Activated naive CD8-positive, alpha-beta T cell treated with anti-CD3 and anti-CD28 coated beads, Interleukin-2, amount 50 U/mL, for 24 hours (primary cell): Measurements from ENCODE around the gene PSD.

Experiments used
- ATAC-seq: fragments of 150-1000 bp; cut with Tn5 transposase; one replicate; pipeline ENCODE4 v1.10.0; 2021
- DNase-seq: peaks from one replicate; pipeline ENCODE4 v3.0.0; 2021
- H3K27ac Mint-ChIP-seq: one replicate; pipeline ENCODE4 v1.8.0; 2021; ENCODE audit warnings: mild to moderate bottlenecking, mixed read lengths
- H3K27me3 Mint-ChIP-seq: one replicate; pipeline ENCODE4 v1.8.0; 2021; ENCODE audit warnings: mixed read lengths
- H3K36me3 Mint-ChIP-seq: one replicate; pipeline ENCODE4 v1.8.0; 2021; ENCODE audit warnings: low read depth, mixed read lengths
- H3K4me1 Mint-ChIP-seq: one replicate; pipeline ENCODE4 v1.8.0; 2021; ENCODE audit warnings: mixed read lengths
- H3K4me3 Mint-ChIP-seq: one replicate; pipeline ENCODE4 v1.8.0; 2021; ENCODE audit warnings: mild to moderate bottlenecking, moderate library complexity, mixed read lengths
- H3K9me3 Mint-ChIP-seq: one replicate; pipeline ENCODE4 v1.8.0; 2021; ENCODE audit warnings: mixed read lengths

PSD gene

DNA sequence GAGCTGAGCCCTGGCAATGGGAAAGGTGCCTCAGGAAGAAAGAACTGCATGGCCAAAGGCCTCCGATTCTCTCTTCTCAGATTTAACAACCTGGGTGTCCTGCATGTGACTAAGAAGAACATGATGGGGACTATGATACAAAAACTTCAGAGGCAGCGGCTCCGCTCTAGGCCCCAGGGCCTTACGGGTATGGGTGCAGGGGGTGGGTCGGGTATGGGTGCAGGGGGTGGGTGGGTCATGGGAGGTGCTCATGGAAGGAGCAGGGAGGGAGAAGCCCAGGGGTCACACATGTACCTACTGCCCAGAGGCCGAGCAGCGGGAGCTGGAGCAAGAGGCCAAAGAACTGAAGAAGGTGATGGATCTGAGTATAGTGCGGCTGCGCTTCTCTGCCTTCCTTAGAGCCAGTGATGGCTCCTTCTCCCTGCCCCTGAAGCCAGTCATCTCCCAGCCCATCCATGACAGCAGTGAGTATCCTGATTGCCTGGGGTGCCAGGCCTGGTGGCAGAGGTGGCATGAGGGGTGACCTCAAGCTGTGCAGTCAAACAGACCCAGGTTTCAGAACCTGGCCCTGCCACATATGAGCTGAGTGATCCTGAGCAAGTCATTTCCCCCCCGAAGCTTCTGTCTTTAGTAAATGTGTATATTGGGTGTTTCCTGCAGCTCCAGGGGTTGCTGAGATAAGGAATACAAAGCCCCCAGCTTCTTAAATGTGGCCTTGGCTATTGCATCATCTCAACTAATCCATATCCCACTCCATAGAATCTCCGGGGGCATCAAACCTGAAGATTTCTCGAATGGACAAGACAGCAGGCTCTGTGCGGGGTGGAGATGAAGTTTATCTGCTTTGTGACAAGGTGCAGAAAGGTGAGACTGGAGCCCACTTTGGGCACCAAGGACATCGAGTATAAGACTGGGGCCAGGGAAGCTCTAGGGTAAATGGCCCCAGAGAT is 21.1 kb downstream of the PSD start:
- no peak for DNase-seq
- peaks cover 53% of the 10 kb centered on the region for H3K36me3 Mint-ChIP-seq

DNA sequence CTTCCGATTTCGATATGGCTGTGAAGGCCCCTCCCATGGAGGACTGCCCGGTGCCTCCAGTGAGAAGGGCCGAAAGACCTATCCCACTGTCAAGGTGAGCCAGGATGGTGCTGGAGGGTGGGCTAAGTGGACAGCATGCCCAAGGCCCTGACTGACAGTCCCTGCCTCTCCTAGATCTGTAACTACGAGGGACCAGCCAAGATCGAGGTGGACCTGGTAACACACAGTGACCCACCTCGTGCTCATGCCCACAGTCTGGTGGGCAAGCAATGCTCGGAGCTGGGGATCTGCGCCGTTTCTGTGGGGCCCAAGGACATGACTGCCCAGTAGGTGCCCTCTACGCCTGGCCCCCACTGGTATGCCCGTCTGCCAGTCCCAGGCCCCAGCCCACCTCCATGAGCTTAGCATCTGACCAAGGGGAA is 21.8 kb downstream of the PSD start:
- peak overlapping the region; percentile 99 for H3K4me3 Mint-ChIP-seq
- ATAC-seq, result no peak
- no peak for DNase-seq
- H3K27ac Mint-ChIP-seq, result peak overlapping the region; percentile 99
- no peaks in the 10 kb centered on the region for H3K9me3 Mint-ChIP-seq
- no peaks in the 10 kb centered on the region for H3K27me3 Mint-ChIP-seq
- peaks cover 50% of the 10 kb centered on the region for H3K36me3 Mint-ChIP-seq
- peaks cover 50% of the 10 kb centered on the region for H3K4me1 Mint-ChIP-seq

More for the DNA sequence above, 21.1 kb downstream of the PSD start:
- ATAC-seq, result no peak
- Mint-ChIP-seq H3K27ac (peak overlapping the region; percentile 99), H3K4me3 (peak overlapping the region; percentile 99), H3K4me1 (peaks cover 49% of the 10 kb centered on the region), H3K27me3 (no peaks in the 10 kb centered on the region), H3K9me3 (no peaks in the 10 kb centered on the region)

DNA sequence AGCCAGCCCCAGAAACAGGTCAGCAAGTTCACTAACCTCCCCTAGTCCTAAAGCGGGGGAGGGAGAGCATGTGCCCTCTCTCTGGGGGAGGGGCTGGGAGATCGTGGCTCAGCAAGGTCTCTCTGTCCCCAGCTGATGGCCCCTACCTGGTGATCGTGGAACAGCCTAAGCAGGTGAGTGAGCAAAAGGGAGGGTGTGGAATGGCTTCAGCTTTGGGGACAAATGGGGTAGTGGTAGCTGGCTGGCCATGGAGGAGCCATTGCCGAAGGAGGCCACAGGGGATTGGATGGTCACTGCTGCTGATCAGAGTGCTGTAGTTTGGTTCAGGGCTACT is 22.3 kb downstream of the PSD start:
- H3K9me3 Mint-ChIP-seq, result no peaks in the 10 kb centered on the region
- no peaks in the 10 kb centered on the region for H3K27me3 Mint-ChIP-seq
- H3K27ac Mint-ChIP-seq, result peak overlapping the region; percentile 99
- H3K4me1 Mint-ChIP-seq, result peaks cover 48% of the 10 kb centered on the region
- peak overlapping the region; percentile 99 for H3K4me3 Mint-ChIP-seq
- DNase-seq (peak; percentile 35), ATAC-seq (no peak)
- H3K36me3 Mint-ChIP-seq, result peaks cover 48% of the 10 kb centered on the region

DNA sequence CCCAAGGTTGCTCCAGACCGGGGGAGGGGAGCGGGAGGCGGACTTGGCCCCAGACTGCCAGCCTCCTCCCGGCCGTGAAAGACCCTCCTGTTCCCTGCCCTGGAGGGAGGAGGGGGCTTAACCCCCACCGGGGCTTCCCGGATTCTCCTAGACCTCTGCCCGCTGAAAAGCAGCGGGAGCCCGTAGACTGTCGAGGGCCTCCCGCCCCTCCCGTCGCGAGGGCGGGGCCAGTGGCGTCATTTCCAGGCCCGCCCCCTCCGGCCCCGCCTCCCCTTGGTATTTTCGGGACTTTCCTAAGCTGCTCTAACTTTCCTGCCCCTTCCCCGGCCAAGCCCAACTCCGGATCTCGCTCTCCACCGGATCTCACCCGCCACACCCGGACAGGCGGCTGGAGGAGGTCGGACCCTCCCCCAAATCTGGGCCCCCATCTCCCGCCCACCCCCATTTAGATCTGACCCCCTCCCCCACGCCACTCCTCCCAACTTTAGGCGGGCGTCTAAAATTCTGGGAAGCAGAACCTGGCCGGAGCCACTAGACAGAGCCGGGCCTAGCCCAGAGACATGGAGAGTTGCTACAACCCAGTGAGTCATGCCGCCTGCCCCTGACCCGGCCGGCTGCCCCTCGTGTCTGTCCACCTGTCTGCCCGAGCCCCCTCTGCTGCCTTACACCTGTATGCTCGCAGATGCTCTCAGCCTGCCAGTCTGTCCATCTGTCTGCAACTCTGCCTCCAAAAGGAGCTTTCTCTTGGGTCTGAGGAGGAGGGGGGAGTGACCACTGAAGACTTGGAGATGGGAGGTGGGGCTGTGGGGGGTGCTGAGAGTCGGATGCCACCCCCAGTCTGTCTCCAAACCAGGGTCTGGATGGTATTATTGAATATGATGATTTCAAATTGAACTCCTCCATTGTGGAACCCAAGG is 22.9 kb downstream of the PSD start, which contains the start of gene NFKB2:
Gene NFKB2 (plus strand): TSS at position 306 of the 917 bp plus-strand sequence. CDS start 255 bp downstream, at position 561.
- Mint-ChIP-seq H3K27ac (peak within 1 kb of the TSS; percentile 99), H3K9me3 (no peaks in the 10 kb centered on the region), H3K27me3 (no peaks in the 10 kb centered on the region), H3K4me3 (peak within 1 kb of the TSS; percentile 99), H3K4me1 (peaks cover 46% of the 10 kb centered on the region), H3K36me3 (peaks cover 46% of the 10 kb centered on the region)
- ATAC-seq, result peak; percentile 20
- peak; percentile 94 for DNase-seq

DNA sequence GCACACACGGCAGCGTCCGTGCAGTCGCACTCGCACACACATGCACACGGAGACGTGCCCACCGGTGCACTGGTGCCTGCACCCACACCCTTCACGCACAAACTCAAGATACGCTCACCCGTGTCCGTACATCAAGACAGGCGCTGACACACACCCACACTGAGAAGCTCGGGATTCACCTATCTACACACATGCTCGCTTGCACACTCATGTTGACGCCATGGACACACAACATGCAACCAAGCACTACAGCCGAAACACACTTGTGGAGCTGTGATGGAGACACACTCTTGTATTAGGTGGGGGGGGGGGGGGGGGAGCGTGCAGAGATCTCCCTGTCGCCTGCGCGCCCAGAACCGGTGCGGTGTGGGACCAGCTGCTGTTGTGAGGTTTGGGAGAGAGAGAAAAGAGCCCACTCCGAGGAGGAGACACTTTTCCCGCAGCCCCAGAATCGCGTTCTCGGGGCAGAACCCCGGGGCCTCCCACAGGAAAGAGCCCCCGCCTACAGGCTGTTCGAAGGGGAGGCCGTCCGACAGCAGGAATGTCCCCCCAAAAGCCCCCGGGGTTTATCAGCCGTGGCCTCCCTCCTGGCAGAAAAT is 23.7 kb downstream of the PSD start:
- DNase-seq (peak; percentile 77), ATAC-seq (peak; percentile 15)
- Mint-ChIP-seq H3K4me1 (peaks cover 45% of the 10 kb centered on the region), H3K27ac (peak overlapping the region; percentile 99), H3K9me3 (no peaks in the 10 kb centered on the region), H3K36me3 (peaks cover 39% of the 10 kb centered on the region), H3K27me3 (no peaks in the 10 kb centered on the region), H3K4me3 (peak overlapping the region; percentile 99)

DNA sequence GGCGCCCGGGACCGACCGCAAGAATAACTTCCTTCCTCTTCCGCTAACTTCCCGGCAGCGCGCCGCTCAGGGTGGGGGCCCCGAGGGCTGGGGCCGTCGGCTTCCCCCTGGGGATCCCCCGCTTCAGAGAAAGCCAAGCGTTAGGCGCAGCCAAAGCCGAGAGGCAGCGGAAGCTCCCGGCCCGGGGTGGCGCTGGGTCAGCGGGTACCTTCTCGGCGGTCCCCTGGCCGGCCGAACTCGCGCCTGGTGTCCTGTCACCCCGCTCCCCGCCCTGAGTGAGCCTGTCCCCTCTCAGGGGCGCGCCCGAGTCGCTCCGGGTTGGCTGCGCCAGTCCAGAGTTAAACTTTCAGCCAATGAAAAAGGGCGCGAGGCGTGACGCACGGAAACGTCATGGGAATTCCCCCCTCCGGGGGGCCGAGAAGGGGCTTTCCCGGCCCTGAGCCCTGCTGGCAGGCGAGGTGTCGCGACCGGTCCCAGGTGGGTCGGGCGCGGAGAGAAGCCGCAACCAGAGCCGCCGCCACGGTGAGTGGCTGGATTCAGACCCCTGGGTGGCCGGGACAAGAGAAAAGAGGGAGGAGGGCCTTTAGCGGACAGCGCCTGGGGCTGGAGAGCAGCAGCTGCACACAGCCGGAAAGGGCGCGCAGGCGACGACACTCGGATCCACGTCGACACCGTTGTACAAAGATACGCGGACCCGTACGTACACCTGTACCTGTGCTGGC is 24.3 kb downstream of the PSD start:
- DNase-seq, result peak; percentile 99
- Mint-ChIP-seq H3K9me3 (no peaks in the 10 kb centered on the region), H3K4me3 (peak overlapping the region; percentile 99), H3K36me3 (peaks cover 35% of the 10 kb centered on the region), H3K27ac (peak overlapping the region; percentile 99), H3K27me3 (no peaks in the 10 kb centered on the region), H3K4me1 (peaks cover 40% of the 10 kb centered on the region)
- peak; percentile 92 for ATAC-seq

DNA sequence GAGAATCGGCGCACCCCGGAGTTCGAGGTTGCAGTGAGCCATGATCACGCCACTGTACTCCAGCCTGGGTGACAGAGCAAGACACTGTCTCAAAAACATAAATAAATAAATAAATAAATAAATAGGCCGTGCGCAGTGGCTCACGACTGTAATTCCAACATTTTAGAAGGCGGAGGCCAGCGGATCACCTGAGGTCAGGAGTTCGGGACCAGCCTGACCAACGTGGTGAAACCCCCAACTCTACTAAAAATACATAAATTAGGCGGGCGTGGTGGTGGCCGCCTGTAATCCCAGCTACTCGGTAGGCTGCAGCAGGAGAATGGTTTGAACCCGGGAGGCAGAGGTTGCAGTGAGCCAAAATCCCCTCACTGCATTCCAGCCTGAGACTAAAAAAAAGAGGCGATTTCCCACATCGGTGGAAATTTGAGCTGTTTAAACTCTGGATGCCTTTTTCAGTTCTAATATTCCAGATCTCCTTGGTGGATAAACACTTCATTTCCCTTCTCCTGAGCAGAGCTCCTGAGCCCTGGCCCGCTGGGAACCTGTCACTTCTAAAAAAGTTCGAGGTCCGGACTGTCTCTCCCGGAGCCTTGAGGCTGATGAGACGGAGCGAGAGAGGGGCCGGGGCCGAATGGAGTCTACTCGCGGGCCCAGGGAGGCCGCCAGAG is 25.0 kb downstream of the PSD start:
- Mint-ChIP-seq H3K4me1 (peaks cover 38% of the 10 kb centered on the region), H3K4me3 (peak overlapping the region; percentile 99), H3K27ac (peak overlapping the region; percentile 99), H3K27me3 (no peaks in the 10 kb centered on the region), H3K9me3 (no peaks in the 10 kb centered on the region), H3K36me3 (peaks cover 32% of the 10 kb centered on the region)
- DNase-seq, result no peak
- ATAC-seq, result no peak

DNA sequence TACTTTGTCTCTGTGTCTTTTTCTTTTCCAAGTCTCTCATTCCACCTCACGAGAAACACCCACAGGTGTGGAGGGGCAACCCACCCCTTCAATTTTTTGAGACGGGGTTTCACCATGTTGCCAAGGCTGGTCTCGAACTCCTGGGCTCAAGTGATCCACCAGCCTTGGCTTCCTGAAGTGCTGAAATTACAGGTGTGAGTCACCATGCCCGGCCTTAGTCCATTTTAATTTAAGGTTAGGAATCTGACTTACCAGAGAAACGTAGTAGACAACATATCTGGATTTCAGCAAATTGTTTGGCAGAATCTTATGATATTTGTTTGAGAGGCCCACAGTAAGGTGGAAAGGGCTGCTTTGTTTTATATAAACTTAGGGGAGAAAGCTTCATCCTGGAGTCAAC is 26.3 kb downstream of the PSD start:
- no peak for ATAC-seq
- Mint-ChIP-seq H3K36me3 (peaks cover 20% of the 10 kb centered on the region), H3K4me1 (peaks cover 25% of the 10 kb centered on the region)

DNA sequence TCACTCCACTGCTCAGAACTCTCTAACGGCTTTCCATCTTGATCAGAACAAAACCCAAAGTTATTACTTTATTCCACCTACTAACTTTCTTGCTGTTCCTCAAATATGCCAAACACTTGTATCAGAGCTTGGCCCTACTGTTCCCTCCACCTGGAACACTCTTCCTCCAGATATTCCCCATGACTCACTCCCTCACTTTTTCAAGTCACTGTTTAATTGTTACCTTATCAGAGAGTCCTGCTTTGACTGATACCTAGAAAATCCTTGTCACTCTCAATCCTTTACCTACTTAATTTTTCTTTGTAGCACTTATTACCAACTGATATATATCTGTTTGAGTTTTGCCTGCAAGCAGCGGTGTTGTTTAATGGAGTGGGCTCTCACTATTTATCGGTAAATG is 28.7 kb downstream of the PSD start:
- H3K4me1 Mint-ChIP-seq, result peaks cover 15% of the 10 kb centered on the region
- no peak for DNase-seq
- H3K4me3 Mint-ChIP-seq, result no peak overlapping the region
- peaks cover 4% of the 10 kb centered on the region for H3K36me3 Mint-ChIP-seq
- no peak overlapping the region for H3K27ac Mint-ChIP-seq
- no peak for ATAC-seq
- H3K9me3 Mint-ChIP-seq, result no peaks in the 10 kb centered on the region
- no peaks in the 10 kb centered on the region for H3K27me3 Mint-ChIP-seq

More for the DNA sequence above, 26.3 kb downstream of the PSD start:
- DNase-seq, result no peak
- no peaks in the 10 kb centered on the region for H3K9me3 Mint-ChIP-seq
- no peaks in the 10 kb centered on the region for H3K27me3 Mint-ChIP-seq
- no peak overlapping the region for H3K27ac Mint-ChIP-seq
- peak overlapping the region; percentile 99 for H3K4me3 Mint-ChIP-seq

DNA sequence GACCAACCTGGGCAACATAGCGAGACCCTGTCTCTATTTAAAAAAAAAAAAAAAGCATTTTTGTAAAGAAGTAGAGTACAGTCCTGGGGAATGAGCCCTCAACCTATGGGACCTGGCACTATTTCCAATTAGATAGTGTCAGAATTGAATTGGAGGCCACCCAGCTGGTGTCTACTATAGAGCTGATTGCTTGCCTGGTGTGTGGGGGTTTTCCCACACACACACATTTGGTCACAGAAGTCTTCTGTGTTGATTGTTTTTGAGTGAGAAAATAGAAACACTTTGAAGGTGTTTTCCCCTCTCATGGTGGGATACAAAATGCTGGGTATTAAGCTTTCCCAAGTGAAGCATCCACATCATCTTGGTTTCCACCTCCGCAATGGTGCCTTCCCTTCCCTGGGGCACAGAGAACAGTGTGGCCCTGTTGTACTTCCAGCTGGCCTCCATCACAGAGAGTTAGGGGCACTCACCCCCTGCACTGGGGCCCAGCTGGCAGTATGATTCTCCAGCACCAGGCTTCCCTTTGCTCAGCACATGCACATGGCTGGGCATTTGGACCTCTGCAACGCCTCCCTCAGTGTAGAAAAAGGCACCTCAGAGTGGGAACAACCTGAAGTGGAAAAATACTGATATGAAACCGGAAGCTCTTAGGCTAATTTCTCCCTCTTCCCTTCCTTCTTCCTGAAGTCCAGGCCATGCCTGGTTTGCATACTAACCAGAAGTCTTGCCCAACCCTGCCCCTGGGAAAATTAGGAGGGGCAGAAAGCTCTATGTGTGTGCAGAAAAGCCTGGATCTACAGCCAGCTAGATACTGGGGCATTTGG is 33.8 kb downstream of the PSD start:
- ATAC-seq, result no peak
- Mint-ChIP-seq H3K36me3 (peaks cover 8% of the 10 kb centered on the region), H3K4me1 (peaks cover 5% of the 10 kb centered on the region), H3K27ac (no peak overlapping the region), H3K4me3 (no peak overlapping the region), H3K27me3 (no peaks in the 10 kb centered on the region), H3K9me3 (no peaks in the 10 kb centered on the region)
- no peak for DNase-seq

DNA sequence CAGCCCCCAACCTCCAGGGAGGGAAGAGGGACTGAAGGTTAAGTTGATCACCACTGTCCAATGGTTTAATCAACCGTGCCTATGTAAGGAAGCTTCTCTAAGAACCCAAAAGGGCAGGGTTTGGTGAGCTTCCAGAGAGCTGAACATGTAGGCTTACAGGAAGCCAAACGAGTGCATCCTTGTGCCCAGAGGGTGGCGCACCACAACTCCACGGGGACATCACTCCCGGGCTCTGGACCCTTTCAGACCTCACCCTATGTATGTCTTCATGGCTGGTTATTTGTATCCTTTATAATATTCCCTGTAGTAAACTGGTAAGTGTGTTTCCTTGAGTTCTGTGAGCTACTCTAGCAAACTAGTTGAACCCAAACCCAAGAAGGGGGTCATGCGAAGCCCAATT is 34.5 kb downstream of the PSD start:
- H3K27me3 Mint-ChIP-seq, result no peaks in the 10 kb centered on the region
- ATAC-seq, result no peak
- no peak for DNase-seq
- H3K36me3 Mint-ChIP-seq, result peaks cover 8% of the 10 kb centered on the region
- H3K4me3 Mint-ChIP-seq, result no peak overlapping the region
- no peak overlapping the region for H3K27ac Mint-ChIP-seq
- peaks cover 5% of the 10 kb centered on the region for H3K4me1 Mint-ChIP-seq
- no peaks in the 10 kb centered on the region for H3K9me3 Mint-ChIP-seq

DNA sequence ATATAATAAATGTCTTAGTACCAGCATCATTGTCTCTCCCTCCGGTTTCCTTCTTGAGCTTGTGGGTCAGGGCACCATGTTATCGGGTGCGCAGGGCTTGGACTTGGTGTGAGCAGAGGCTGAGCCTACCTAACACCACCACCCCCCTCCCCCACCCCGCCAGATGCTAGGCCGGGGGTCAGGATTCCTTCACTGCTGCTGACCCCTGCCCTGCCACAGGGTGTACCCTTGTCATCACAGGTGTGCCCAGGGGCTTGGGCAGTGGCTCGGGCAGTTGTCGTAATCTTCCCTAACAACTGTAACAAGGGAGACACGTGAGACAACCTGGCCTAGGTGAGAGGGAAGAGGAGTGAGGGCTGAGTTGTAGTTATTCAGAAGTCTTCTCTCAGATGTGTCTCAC is 35.7 kb downstream of the PSD start:
- Mint-ChIP-seq H3K4me3 (no peak overlapping the region), H3K36me3 (peaks cover 8% of the 10 kb centered on the region), H3K9me3 (no peaks in the 10 kb centered on the region), H3K4me1 (peaks cover 5% of the 10 kb centered on the region), H3K27me3 (no peaks in the 10 kb centered on the region), H3K27ac (no peak overlapping the region)
- ATAC-seq, result no peak
- no peak for DNase-seq

DNA sequence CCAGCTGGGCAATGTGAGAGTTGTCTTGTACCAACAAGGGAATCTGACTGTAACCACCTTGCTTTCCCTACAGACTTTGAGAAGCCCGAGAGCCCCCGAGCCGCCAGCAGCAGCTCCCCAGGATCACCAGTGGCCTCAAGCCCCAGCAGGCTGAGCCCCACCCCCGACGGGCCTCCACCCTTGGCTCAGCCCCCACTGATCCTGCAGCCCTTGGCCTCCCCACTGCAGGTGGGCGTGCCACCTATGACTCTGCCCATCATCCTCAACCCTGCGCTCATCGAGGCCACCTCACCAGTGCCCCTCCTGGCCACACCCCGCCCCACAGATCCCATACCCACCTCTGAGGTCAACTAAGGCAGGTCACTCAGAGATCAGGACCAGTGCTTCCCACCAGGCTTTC is 36.6 kb downstream of the PSD start:
- no peak overlapping the region for H3K27ac Mint-ChIP-seq

More for the DNA sequence above, 36.6 kb downstream of the PSD start:
- no peak overlapping the region for H3K4me3 Mint-ChIP-seq
- H3K36me3 Mint-ChIP-seq, result peaks cover 10% of the 10 kb centered on the region
- ATAC-seq (no peak), DNase-seq (no peak)
- H3K9me3 Mint-ChIP-seq, result no peaks in the 10 kb centered on the region
- H3K27me3 Mint-ChIP-seq, result no peaks in the 10 kb centered on the region
- H3K4me1 Mint-ChIP-seq, result peaks cover 5% of the 10 kb centered on the region
